Measurements from ENCODE around the gene MARS2. TPM values are rescaled to one million over a fixed set of nuclear protein-coding genes. Genes with fewer than 3 reads are reported as not detected.

Gene MARS2
- total and polyA plus RNA-seq, 4 donors: 3.7 to 12.3 (median 8.6) TPM

- Histone ChIP-seq H3K27me3 (ENCODE audit: control insufficient read depth in 4 of 4, insufficient read depth in 4 of 4, low read length in 3 of 4) (no peaks in the 10 kb centered on the region), H3K9ac (ENCODE audit: low read depth in 1 of 2, low read length in 2 of 2) (no peak overlapping the region), H3K9me3 (ENCODE audit: control insufficient read depth in 4 of 4, low read length in 3 of 4) (peaks cover 0 to 9% (median 3%) of the 10 kb centered on the region in 4 donors), H3K4me3 (ENCODE audit: low read depth in 1 of 3, low read length in 3 of 3) (no peak overlapping the region), H3K27ac (ENCODE audit: low read depth in 1 of 2, low read length in 2 of 2) (no peak overlapping the region), H3K36me3 (ENCODE audit: control insufficient read depth in 4 of 4, insufficient read depth in 3 of 4, low read depth in 1 of 4, low read length in 3 of 4) (no peaks in the 10 kb centered on the region), H3K4me1 (ENCODE audit: control insufficient read depth in 4 of 4, insufficient read depth in 4 of 4, low read length in 3 of 4) (no peaks in the 10 kb centered on the region)
- TF ChIP-seq ZBTB33 (IDR thresholded peaks at IDR 0.05) (no peak), RAD21 (IDR thresholded peaks at IDR 0.05) (no peak), SP1 (IDR thresholded peaks at IDR 0.05) (no peak), HNF4A (conservative IDR thresholded peaks at IDR 0.05) (no peak), EGR1 (IDR thresholded peaks at IDR 0.05; ENCODE audit: low read depth in 2 of 2) (no peak), RXRA (IDR thresholded peaks at IDR 0.05) (no peak), YY1 (IDR thresholded peaks at IDR 0.05) (no peak), CTCF (IDR thresholded peaks at IDR 0.05; ENCODE audit: low read depth, low read length, missing input control) (no peak), REST (IDR thresholded peaks at IDR 0.05) (no peak), NR2F2 (IDR thresholded peaks at IDR 0.05) (no peak), GABPA (IDR thresholded peaks at IDR 0.05 in 1 of 2, conservative IDR thresholded peaks at IDR 0.05 in 1 of 2) (no peak), JUND (IDR thresholded peaks at IDR 0.05) (no peak), ATF3 (IDR thresholded peaks at IDR 0.05) (no peak), HNF4G (IDR thresholded peaks at IDR 0.05) (no peak), MAX (IDR thresholded peaks at IDR 0.05) (no peak), TAF1 (conservative IDR thresholded peaks at IDR 0.05) (no peak)
- no peak for DNase-seq (ENCODE audit: low spot score)
Measured at GRCh38 chr2:197666277-197666676, 38.9 kb upstream of the MARS2 start.

- H3K4me3 ChIP-seq (ENCODE audit: low read depth in 1 of 3, low read length in 3 of 3): no peak overlapping the region
- no peaks in the 10 kb centered on the region for H3K36me3 ChIP-seq (ENCODE audit: control insufficient read depth in 4 of 4, insufficient read depth in 3 of 4, low read depth in 1 of 4, low read length in 3 of 4)
- no peak overlapping the region for H3K9ac ChIP-seq (ENCODE audit: low read depth in 1 of 2, low read length in 2 of 2)
- peaks cover 0 to 9% (median 3%) of the 10 kb centered on the region in 4 donors for H3K9me3 ChIP-seq (ENCODE audit: control insufficient read depth in 4 of 4, low read length in 3 of 4)
- no peaks in the 10 kb centered on the region for H3K4me1 ChIP-seq (ENCODE audit: control insufficient read depth in 4 of 4, insufficient read depth in 4 of 4, low read length in 3 of 4)
- no peaks in the 10 kb centered on the region for H3K27me3 ChIP-seq (ENCODE audit: control insufficient read depth in 4 of 4, insufficient read depth in 4 of 4, low read length in 3 of 4)
- no peak overlapping the region for H3K27ac ChIP-seq (ENCODE audit: low read depth in 1 of 2, low read length in 2 of 2)
- TF ChIP-seq TAF1 (conservative IDR thresholded peaks at IDR 0.05): no peak
- TF ChIP-seq MAX (IDR thresholded peaks at IDR 0.05): no peak
- TF ChIP-seq HNF4G (IDR thresholded peaks at IDR 0.05): no peak
- TF ChIP-seq ATF3 (IDR thresholded peaks at IDR 0.05): no peak
- no peak for TF ChIP-seq REST (IDR thresholded peaks at IDR 0.05)
- TF ChIP-seq YY1 (IDR thresholded peaks at IDR 0.05): no peak
- WGBS: 94% methylated on average over 3 of the region's 3 CpGs
- no peak for DNase-seq (ENCODE audit: low spot score)
Measured at GRCh38 chr2:197668296-197668695, 36.9 kb upstream of the MARS2 start.
